Activated CD4-positive, alpha-beta T cell treated with anti-CD3 and anti-CD28 coated beads for 4 hours (primary cell): Measurements from ENCODE around the gene ZNF106.

ENCODE experiments used
- DNase-seq, 2 donors: peaks; one replicate each; pipeline ENCODE4 v3.0.0-alpha.2; 2020

The ZNF106 gene

DNA sequence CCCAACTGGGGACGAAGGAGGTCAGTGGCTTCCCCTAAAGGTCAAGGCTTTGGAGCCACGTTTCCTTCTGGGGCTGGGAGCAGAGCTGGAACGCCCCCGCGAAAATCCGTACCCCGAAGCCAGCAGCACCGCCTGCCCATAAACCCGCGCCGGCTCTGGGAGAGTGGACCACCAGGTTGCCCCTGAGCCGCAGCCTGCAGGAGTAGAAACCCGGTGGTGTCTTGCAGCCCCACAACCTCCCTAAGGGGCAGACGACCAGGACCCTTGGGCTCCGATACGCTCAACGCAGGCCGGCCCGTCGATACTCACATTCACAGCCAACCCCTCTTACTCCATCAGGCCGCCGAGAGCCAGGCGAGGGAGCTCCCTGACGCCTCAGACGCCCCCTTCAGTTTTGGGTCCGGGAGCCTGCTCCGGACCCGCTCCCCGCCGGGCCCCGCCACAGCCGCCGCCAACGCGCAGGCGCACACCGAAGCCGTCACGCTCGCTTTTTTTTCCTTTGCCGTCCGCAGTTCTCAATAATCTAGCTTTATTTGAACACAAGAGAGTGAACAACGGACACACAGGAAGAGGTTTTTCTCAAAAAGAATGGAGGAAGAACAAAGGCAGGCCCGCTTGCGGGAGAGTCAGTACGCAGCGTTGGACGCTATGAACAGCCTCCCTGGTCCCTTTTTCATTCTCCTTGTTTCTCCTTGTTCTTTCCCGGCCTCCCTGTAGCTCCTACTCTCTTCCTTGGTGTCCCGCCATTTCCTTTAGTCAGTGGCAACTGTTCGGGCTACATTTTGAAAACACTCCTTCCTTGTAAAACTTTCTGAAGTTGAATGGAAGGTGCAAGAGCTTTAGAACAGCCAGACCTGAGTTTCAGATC, at the start of gene ZNF106:
TSS of gene ZNF106 (minus strand) at position 471 of the 868 bp plus-strand sequence. CDS start 18,852 bp downstream, outside the sequence.
- DNase-seq = peak; percentile 80 to 81

DNA sequence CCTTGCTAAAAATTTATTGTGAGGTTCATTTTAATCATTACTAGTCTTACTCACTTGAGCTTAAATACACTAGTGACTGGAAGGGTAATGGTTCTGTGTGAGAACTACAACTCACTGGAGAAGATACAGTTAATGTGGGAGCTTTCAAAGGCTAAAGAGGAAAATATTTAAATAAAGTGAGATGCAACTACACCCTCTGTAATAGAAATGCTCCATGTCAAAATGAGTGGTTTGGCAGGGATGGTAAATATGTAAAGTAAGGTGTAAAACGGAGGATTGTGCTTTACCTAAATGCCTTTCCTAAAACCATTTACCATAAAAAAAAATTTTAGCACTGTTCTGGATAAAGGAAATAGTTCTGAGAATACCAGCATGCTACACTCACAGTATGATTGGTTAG, 42.3 kb upstream of the ZNF106 start:
- DNase-seq = no peak

DNA sequence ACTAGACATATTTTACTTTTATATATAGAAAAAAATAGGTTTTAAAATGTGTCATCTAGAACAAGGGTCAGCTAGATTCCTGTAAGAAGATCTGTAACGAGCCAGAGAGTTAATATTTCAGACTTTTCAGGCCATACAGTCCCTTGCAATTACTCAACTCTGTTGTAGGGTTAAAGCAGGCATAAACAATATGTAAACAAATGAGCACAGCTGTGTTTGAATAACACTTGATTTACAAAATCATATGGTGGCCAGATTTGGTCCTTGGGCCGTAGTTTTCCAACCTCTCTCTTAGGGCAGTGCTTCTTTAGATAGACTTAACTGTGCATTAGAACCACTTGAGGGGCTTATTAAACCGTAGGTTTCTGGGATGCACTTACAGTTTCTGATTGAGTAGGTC, 38.0 kb upstream of the ZNF106 start:
- no peak for DNase-seq

DNA sequence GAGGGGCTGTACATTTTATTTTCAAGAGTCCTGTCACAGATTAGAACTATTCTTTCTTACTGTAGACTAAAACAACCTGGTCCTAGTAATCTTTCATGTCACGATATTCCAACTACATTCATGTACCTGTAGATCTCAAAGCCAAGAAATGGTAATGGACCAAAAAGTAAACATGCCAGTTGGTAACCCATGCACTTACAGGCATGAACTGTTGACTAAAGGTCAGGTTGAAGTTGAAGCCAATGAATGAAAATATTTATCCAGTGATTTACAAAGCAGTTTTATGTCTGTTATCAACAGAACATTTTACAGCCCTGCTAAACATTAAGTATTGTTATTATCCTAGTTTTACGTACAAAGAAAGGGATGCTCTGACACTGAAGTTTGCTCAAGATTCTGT, 32.4 kb upstream of the ZNF106 start:
- no peak for DNase-seq

DNA sequence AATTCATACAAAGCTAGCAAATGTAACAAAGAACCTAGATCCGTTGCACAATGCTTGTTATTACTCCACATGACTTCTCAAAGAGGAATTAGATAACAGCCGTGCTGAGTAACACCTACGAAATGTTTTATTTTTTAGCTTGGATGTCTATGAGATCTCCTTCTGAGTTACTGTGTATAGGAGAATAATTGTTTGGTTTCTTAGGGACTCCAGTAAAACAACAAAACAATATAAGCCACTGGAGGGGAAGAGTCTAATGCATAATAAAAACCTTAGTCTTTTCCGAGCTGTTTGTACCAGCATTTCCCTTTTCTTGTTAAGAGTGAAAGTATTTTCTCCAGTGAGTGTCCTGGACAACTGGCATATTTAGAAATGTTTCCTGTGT, 20.1 kb upstream of the ZNF106 start:
- no peak for DNase-seq

DNA sequence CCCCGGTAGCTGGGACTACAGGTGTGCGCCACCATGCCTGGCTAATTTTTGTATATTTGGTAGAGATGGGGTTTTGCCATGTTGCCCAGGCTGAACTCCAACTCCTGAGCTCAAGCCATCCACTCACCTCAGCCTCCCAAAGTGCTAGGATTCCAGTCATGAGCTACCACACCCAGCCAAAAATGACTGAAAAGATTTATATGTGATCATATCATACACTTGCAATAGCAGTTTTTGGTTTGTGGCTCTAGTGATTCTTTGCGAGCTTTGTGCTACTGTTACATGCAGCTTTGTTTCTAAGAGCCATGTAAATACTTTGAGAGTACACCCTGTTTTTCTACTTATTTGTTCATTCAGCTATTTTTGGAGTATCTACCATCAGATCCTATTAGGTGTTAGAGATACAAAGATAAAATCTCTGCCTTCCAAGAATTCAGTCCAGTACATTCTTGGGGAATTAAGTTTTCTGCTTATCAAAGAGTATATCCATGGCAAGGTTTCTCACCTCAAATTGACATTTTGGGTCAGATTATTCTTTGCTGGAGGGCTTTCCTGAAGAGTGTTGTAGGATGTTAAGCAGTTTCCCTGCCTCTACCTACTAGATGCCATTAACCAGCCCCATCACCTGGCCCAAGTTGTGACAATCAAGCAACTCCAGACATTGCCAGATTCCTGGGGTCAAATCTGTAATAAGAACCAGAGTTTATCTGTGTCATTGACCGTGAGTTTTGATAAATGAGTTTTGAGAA, 19.5 kb upstream of the ZNF106 start:
- DNase-seq = no peak

DNA sequence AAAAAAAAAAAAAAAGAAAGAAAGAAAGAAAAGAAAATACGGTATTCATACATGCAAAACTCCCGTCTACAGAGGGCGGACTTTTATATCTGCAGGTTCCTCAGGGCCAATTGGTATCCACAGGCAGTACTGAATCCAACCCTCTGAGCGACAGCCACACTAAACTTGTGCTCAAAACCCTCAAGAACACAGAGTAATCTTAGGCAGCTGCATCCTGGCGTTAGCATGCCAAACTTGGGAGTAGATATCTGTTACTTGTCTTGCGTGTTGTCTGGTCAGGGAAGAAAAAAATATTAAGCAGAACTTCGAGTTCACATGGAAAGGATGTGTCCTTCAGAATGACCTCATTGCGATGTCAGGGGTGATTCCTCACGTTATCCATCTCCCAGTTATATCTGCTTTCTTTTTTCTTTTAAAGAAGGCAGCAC, 17.3 kb upstream of the ZNF106 start:
- no peak for DNase-seq

DNA sequence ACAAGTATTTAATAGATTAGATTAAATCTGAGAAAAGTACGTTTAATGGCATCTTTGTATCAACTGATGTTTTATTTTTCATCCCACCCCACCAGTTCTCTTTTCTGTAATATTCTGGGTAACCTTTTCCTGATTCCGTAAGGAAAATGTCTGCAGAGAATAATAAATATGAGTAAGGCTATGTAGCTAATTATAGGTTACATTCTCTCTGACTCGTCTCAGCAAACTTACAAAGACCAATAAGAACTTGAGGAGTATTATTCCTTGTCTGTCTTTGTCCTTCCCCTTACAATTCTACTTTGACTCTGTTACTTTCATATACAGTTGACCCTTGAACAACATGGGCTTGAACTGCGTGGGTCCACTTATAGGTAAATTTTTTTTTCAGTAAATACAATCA, 16.6 kb upstream of the ZNF106 start:
- no peak for DNase-seq

DNA sequence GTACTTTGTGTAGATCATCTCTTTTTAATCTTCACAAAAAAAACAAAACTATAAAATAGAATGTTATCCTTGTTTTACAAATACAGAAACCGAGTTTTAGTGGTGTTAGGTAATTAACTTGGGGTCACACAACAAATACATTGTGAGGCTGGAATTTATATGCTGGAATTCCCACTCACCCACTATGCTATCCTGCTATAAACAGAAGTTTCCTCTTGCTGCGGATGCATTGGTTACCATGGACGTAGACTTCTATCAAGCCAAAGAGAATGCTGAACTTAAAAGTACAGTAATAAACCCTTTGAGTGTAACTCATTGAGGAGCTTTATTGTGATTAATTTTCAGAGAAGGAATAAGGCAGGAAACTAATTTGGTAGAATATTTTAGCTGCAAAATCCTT, 13.7 kb upstream of the ZNF106 start:
- no peak for DNase-seq

DNA sequence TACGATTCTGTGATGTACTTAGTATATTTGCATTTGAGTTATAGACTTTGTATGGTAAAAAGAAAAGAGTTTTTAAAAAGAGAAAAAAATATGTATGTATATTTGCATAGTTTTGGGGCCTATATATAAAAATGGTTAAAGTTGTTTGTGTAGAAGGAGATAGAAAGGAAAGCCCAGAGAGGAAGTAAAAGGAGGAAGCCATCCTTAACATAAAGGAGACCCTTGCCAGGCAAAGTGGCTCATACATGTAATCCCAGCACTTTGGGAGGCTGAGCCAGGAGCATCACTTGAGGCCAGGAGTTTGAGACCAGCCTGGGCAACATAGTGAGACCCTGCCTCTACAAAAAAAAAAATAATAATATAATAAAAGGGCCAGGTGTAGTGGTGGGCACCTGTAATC, 12.9 kb upstream of the ZNF106 start:
- DNase-seq = no peak

DNA sequence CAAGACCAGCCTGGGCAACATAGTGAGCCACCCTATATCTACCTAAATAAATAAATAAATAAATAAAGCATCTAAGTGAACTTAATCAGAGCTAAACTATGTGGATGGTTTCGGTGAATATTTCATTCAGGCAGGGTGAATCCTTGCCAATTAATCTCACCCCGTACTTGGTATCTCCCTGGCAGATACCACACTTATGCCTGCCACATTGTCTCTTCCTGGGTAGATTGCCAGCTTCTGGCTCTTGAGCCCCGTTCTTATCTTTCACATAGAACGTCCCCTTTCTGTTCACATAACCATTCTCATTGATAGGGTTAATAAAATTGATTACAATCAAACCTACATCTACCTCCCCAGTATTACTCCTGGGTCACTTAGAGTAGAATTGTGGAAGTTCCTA, 11.5 kb upstream of the ZNF106 start:
- DNase-seq = no peak

DNA sequence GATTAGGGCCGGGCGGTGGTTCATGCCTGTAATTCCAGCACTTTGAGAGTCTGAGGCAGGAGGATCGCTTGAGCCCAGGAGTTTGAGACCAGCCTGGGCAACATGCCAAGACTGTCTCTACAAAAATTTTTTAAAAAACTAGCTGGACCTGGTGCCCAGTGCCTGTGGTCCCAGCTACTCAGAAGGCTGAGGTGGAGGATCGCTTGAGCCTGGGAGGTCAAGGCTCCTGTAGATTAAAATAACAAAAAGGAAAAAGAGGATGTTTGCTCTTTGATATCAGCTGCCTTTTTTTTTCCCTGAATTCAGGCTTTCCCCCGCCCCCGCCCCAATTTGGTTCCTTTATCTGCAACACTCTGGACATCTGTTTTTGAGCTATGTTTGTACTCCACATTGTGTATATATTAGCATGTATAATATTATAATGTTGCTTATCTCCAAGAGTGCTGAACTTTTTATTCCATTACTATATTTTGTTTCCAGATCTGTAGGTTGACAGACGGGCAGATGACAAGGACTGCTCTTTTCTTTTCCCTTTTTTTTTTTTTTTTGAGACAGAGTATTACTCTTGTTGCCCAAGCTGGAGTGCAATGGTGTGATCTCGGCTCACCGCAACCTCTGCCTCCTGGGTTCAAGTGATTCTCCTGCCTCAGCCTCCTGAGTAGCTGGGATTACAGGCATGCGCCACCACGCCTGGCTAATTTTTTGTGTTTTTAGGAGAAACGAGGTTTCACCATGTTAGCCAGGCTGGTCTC, 9.1 kb upstream of the ZNF106 start:
- DNase-seq = no peak

DNA sequence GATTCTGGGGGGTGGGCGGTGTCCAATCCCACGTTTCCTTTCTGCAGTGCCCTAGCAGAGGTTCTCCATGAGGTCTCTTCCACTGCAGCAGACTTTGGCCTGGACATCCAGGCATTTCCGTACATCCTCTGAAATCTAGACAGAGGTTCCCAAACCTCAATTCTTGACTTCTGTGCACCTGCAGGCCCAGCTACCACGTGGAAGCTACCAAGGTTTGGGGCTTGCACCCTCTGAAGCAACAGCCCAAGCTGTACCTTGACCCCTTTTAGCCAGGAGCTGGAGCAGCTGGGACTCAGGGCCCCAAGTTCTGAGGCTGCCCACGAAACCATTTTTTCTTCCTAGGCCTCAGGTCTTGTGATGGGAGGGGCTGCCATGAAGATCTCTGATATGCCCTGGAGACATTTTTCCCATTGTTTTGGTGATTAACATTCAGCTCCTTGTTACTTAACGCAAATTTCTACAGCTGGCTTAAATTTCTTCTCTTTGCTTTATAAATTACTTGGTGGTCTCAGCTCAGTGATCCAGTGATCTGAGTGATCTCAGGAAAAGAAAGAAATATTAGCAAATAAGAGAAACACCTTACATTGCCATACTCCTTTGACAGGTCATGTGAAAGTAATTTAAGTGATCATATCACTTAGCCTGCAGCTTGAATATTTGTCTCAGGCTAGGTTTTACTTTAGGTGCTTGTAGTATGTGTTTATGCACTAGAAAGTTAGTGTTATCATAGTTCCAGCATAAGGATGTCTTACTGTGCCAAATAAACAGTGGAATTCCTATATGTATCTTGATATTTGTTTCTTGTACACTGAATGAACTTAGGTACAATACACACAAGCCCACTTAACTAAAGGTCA, 7.5 kb upstream of the ZNF106 start:
- no peak for DNase-seq

DNA sequence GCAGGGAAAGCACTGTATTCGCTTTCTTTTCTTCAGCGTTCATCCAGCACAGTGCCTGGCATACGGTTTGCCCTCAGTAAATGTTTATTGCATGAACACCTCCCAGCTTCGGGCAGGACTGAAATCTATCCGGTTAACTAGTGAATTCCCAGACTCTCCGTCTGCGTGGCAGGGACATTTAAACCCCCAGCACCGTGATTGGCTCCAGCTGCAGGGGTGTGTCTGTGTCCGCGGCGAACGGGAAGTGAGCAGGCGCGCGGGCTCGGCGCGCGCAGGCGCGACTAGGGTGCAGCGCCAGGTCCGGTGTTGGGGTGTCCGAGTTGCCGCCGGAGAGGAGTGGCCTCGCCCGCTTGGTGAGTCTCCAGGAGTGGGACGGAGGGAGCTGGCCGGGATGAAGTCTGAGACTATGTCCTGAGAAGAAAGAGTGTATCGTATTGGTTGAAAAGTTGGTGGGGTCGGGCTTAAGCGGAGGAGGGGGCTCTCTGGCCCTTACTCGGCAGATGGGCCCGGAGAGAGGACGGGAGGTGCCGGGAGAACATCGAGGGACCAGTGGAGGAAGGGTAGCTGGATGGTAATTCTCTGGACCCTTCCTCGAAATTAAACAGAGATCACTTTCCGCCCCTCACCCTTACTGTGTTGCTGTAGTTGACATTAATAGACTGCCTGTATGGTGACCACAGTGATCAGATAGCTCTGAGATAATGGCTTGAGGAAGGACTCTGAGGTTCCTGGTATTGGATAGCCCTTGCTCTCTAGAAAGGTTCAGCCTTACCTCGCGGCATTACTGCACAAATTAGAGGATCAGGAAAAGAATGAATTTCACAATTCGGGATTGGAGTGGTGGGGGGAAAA, 4.6 kb upstream of the ZNF106 start, which contains the start of gene SNAP23:
TSS of gene SNAP23 (plus strand) at position 274 of the 852 bp plus-strand sequence. CDS start 16,213 bp downstream, outside the sequence.
- DNase-seq = peak; percentile 67 to 72

DNA sequence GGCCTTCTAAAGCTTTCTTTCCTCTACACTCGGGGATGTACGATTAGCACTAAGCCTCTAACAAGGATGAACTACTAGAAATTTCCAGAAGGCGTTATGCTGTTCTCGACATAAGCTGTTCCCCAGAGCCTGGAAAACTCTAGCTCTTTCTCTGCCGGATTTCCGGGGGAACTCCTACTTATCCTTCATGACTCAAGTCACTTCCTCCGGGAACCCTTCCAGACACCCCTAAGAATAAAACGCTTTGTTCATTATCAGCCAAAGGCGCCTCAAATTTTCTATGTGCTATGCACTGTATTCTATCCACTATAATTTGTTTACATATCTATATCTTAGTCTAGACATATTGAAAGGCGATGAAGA, 4.0 kb upstream of the ZNF106 start:
- peak in 1 of 2 donors; percentile 21 for DNase-seq

DNA sequence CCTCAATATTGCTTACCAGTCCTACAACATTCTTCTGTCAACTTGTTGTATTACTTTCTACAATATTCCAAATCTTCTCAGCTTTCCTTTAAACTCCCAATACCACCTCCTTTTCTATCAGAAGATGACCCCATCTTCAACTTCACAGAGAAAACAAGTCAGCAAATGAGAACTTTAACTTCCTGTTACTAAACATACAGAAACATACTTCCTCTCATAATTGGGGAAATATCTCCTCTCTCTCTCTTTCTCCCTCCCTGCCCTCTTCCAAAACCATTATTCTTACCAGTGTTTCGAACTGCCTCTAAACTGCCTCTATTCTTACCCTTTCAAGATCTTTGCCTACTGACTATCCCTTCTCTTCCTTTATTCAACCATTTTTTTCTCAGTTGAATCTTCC, 2.7 kb upstream of the ZNF106 start:
- DNase-seq = no peak

DNA sequence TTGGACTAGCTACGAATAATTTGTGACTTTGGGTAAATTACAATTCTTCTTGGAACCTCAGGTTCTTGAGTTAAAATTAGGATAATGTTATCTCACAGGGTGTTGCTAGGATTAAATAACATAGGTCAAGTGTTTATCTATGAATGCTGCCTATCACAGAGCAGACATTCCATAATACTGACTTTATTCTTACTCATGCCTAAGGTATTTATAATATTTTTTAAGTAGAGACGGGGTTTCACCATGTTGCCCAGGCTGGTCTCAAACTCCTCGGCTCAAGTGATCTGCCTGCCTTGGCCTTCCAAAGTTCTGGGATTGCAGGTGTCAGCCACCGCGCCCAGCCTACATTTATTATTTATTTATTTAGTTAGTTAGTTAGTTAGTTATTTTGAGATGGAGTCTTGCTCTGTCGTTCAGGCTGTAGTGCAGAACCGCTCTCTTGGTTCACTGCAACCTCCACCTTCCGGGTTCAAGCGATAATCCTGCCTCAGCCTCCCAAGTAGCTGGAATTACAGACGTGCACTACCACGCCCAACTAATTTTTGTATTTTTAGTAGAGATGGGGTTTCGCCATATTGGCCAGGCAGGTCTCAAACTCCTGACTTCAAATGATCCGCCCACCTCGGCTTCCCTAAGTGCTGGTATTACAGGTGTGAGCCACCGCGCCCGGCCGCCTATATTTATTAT, 741 bp upstream of the ZNF106 start:
- no peak for DNase-seq

DNA sequence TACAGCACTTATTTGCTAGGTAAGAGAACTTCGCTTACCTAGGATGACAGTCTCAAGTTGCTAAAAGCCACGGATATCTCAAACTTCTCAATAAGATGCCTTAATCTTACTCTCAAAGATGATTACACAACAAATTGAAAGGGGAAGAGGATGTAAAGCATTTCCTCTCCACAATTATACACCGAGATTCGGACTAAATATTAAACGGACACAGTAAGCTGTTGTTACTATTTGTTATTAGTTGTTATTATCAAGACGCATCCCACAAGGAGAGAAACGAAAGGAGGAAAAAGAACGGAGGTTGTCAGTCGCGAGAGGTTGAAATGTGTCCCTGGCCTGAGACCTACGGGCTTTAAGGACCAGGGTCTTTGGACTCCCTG, 660 bp downstream of the ZNF106 start:
- DNase-seq = no peak

DNA sequence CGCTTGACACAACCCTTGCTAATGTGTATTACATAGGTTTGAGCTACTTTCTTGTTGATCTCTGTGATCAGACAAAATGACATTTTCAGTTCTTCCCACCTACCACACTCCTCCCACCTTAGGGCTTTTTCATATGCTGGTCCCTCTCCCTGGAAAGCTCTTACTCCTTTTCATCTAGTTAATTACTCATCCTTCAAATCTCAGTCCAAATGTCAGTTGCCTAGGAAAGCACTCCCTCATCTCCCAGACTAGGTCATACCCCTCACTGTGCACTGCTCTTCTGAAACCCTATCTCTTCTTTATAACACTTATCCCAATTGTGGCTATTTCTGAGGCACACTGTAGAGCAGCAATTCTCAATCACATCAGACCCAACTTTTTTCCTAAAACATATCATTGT, 7.3 kb downstream of the ZNF106 start:
- no peak for DNase-seq

DNA sequence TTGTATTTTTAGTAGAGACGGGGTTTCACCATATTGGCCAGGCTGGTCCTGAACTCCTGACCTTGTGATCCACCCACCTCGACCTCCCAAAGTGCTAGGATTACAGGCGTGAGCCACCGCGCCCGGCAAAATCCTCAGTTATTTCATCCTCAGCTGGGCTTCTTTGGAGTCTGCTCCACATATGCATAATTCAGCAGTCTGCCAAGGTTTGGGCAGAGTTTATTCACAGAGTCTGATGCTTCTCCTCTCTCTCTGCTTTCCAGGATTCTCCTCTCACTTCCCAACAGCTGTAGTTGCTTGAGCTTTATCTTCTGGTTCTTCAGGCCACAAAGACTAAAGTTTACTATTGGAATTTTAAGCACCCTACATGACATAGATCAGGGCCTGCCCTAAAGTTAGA, 8.2 kb downstream of the ZNF106 start:
- DNase-seq = no peak

DNA sequence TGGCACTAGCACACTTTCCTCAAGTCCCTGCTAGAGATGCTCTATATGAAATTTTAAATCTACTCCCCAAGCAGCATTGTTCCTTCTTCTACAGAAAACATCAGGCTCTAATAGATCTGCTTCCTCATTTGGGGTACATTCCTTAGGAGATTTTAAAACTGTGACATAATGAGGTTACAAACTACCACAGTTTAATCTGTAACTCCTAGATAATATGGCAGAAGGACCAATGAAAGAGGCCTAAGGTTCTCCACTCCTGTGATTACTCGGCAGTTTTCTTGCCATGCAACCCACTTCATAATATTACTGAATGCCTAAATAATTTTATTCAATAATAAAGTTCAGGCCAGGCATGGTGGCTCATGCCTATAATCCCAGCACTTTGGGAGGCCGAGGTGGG, 16.1 kb downstream of the ZNF106 start:
- no peak for DNase-seq
